ENCODE data around the gene FREY1. TPM values are rescaled to one million over a fixed set of nuclear protein-coding genes. Genes with fewer than 3 reads are reported as not detected.

FREY1 gene
- total and polyA plus RNA-seq, 2 donors (not counting 1 experiment from before 2014, with no cell fraction given): 0.82 to 6.6 TPM

DNA sequence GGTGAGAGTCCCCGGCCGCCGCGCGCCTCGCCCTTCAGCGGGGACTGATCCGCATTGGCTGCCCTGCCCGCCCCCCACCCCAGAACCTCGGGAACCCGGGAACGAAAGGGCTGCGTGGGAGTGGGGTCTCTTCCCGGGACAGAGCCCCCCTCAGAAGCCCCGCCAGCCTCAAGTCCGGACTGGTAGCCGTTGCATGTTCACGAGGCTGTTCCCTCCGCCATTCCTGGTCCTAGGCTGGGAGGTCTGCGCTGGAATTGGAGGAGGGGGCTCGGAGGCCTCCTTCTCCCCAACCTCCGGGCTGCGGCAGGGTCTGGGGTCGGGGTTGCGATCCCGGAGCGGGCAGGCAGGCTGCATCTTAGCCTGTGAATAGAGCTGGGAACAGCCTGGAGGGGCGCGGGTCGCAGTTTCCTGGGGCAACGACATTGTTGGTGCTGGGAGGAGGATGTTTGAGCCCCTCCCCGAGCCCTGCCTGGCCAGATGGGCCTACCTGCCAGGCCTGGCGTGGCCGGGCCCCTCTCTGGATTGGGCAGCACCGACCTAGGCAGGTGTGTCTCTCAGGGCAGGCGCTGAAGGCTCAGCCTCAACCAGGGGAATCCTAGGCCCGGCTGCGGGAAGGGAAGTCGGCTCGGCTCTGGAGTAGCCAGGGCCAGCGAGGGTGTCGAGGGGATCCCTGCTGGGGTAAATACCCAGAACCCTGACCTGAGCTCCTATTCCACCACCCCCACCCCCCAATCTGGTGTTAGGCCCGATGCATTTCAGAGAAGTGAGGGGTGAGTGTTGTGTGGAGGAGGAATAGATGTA is 20.9 kb downstream of the FREY1 start:
- peaks cover 0 to 13% (median 0%) of the 10 kb centered on the region in 4 experiments for H3K27me3 ChIP-seq (replicated peaks in 1 of 4; ENCODE audit: control extremely low read depth in 1 of 4, control insufficient read depth in 3 of 4, insufficient read depth in 4 of 4, low read length in 3 of 4)
- Mint-ChIP-seq H3K9me3 (ENCODE audit: insufficient read depth) (no peaks in the 10 kb centered on the region), H3K27ac (no peak overlapping the region)

More for the DNA sequence above, 20.9 kb downstream of the FREY1 start:
- DNase-seq (no peak), ATAC-seq (ENCODE audit: low read depth) (no peak)
- no peak for TF ChIP-seq EZH2 (IDR thresholded peaks at IDR 0.05; ENCODE audit: borderline replicate concordance, insufficient read depth, low read depth, low read length, poor library complexity, severe bottlenecking)
- TF ChIP-seq, protein P1, sequence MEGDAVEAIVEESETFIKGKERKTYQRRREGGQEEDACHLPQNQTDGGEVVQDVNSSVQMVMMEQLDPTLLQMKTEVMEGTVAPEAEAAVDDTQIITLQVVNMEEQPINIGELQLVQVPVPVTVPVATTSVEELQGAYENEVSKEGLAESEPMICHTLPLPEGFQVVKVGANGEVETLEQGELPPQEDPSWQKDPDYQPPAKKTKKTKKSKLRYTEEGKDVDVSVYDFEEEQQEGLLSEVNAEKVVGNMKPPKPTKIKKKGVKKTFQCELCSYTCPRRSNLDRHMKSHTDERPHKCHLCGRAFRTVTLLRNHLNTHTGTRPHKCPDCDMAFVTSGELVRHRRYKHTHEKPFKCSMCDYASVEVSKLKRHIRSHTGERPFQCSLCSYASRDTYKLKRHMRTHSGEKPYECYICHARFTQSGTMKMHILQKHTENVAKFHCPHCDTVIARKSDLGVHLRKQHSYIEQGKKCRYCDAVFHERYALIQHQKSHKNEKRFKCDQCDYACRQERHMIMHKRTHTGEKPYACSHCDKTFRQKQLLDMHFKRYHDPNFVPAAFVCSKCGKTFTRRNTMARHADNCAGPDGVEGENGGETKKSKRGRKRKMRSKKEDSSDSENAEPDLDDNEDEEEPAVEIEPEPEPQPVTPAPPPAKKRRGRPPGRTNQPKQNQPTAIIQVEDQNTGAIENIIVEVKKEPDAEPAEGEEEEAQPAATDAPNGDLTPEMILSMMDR (IDR thresholded peaks at IDR 0.05): no peak
- H3K9me3 ChIP-seq (ENCODE audit: control extremely low read depth in 1 of 3, control insufficient read depth in 2 of 3, insufficient read depth in 1 of 3, low read length in 2 of 3): no peaks in the 10 kb centered on the region
- no peak overlapping the region for H3K27ac ChIP-seq (ENCODE audit: low read length in 2 of 2)
- peak overlapping the region; percentile 51 for H2AFZ ChIP-seq (ENCODE audit: insufficient read depth, low read depth, low read length, poor library complexity, severe bottlenecking)
- H3K4me3 Mint-ChIP-seq: peak overlapping the region; percentile 63
- CTCF ChIA-PET: no interaction called here
- POLR2A ChIA-PET: no interaction called here
- intact Hi-C loops (cut with micrococcal nuclease): loop anchor here (1.0 kb wide), 3 partner anchors 13 to 39 kb away; partner anchors contain the start of gene CRY2
- peaks cover 0 to 3% of the 10 kb centered on the region in 2 experiments for H3K36me3 ChIP-seq (replicated peaks in 1 of 2; ENCODE audit: control extremely low read depth in 1 of 2, control insufficient read depth in 1 of 2, extremely low read depth in 1 of 2, insufficient read depth in 2 of 2, low read length in 1 of 2)
- 22% methylated on average over 37 of the region's 43 CpGs for WGBS (ENCODE audit: insufficient coverage)
- H3K79me2 ChIP-seq (ENCODE audit: control insufficient read depth, insufficient read depth, low read length): no peaks in the 10 kb centered on the region
- H3K27me3 Mint-ChIP-seq: no peaks in the 10 kb centered on the region
- H3K4me1 ChIP-seq (ENCODE audit: control insufficient read depth in 2 of 2, insufficient read depth in 2 of 2, low read length in 2 of 2): peaks cover 11 to 12% of the 10 kb centered on the region in 2 donors
- peak overlapping the region; percentile 63 for H3K9ac ChIP-seq (ENCODE audit: low read length)
- H3K4me3 ChIP-seq (ENCODE audit: control extremely low read depth in 1 of 5, extremely low read depth in 1 of 5, insufficient read depth in 1 of 5, low read depth in 2 of 5, low read length in 4 of 5): peak overlapping the region in 4 of 5 experiments; percentile 32 to 59 (median 50)
- peaks cover 21% of the 10 kb centered on the region for H4K20me1 ChIP-seq (ENCODE audit: control insufficient read depth, insufficient read depth, low read length, poor library complexity, severe bottlenecking)
- H3K4me1 Mint-ChIP-seq: peaks cover 12% of the 10 kb centered on the region
- H3K4me2 ChIP-seq (replicated peaks; ENCODE audit: low read depth, low read length, poor library complexity, severe bottlenecking): peak overlapping the region; percentile 86

Data from B cell (primary cell).